HG03521 (cell line): Measurements from ENCODE around the gene NDUFV2.
A peak's percentile ranks its signal among the peaks of the same experiment; 100 is the strongest.

Source experiments
- ATAC-seq: cut with Tn5 transposase; IDR thresholded peaks from one replicate; pipeline ENCODE4 v1.9.1; 2021; ENCODE audit warnings: mild to moderate bottlenecking, moderate library complexity; ENCODE audit not compliant: unreplicated experiment

The NDUFV2 gene

GRCh38 chr18:9113468-9114149 lies 11.1 kb downstream of the NDUFV2 start:
- no peak for ATAC-seq

GRCh38 chr18:9115984-9116383 lies 13.5 kb downstream of the NDUFV2 start:
- no peak for ATAC-seq

GRCh38 chr18:9117980-9118841 lies 15.7 kb downstream of the NDUFV2 start:
- ATAC-seq: no peak

- ATAC-seq: no peak
Observed at GRCh38 chr18:9120796-9121195, 18.3 kb downstream of the NDUFV2 start.

GRCh38 chr18:9123520-9123919 lies 21.0 kb downstream of the NDUFV2 start:
- ATAC-seq: no peak

- no peak for ATAC-seq
Observed at GRCh38 chr18:9124824-9125223, 22.3 kb downstream of the NDUFV2 start.

GRCh38 chr18:9126337-9126736 lies 23.8 kb downstream of the NDUFV2 start:
- ATAC-seq: no peak

- ATAC-seq: no peak
Observed at GRCh38 chr18:9130195-9130594, 27.7 kb downstream of the NDUFV2 start.

- ATAC-seq: no peak
Observed at GRCh38 chr18:9130806-9131205, 28.3 kb downstream of the NDUFV2 start.

- no peak for ATAC-seq
Observed at GRCh38 chr18:9132628-9133027, 30.1 kb downstream of the NDUFV2 start.

- no peak for ATAC-seq
Observed at GRCh38 chr18:9133225-9133624, 30.7 kb downstream of the NDUFV2 start.

GRCh38 chr18:9135081-9135911 lies 32.8 kb downstream of the NDUFV2 start:
- no peak for ATAC-seq

- peak; percentile 19 for ATAC-seq
Observed at GRCh38 chr18:9135912-9136314, 33.4 kb downstream of the NDUFV2 start.

GRCh38 chr18:9136315-9137155 lies 34.0 kb downstream of the NDUFV2 start, which contains the start of gene ANKRD12:
ANKRD12 (plus strand) TSS chr18:9136781; CDS start chr18:9182433, 45,652 bp downstream.
- ATAC-seq: peak; percentile 69

- ATAC-seq: peak; percentile 44
Observed at GRCh38 chr18:9137168-9138066, 34.9 kb downstream of the NDUFV2 start.

GRCh38 chr18:9139400-9140039 lies 37.0 kb downstream of the NDUFV2 start:
- no peak for ATAC-seq

- no peak for ATAC-seq
Observed at GRCh38 chr18:9140381-9140780, 37.9 kb downstream of the NDUFV2 start.

GRCh38 chr18:9140984-9141383 lies 38.5 kb downstream of the NDUFV2 start:
- ATAC-seq: no peak

GRCh38 chr18:9146224-9146623 lies 43.7 kb downstream of the NDUFV2 start:
- ATAC-seq: no peak
